SK-N-MC (cell line): ENCODE data around the gene ACP4.
"Not testable (repeated sequence)": the region's sequence is repeated elsewhere in the genome, so short reads cannot be mapped to it uniquely, and the experiment has no call there.

Experiments used
- DNase-seq: peaks from one replicate; pipeline ENCODE4 v3.0.0-alpha.2; 2011; ENCODE audit warnings: low read depth, low spot score
- H3K27ac ChIP-seq: fragments of 200-600 bp; sonication (generic); 2 replicates; pipeline ENCODE4 v1.5.1; 2016; ENCODE audit warnings: mixed run types
- H3K36me3 ChIP-seq: fragments of 200-600 bp; sonication (generic); 2 replicates; pipeline ENCODE4 v1.6.1; 2017; ENCODE audit warnings: antibody characterized with exemption, low read length, mixed read lengths; ENCODE audit not compliant: insufficient read depth
- H3K4me3 ChIP-seq: fragments of 200-600 bp; sonication (generic); 2 replicates; pipeline ENCODE4 v1.5.1; 2016
- H3K9ac ChIP-seq: fragments of 200-600 bp; sonication (generic); 2 replicates; pipeline ENCODE4 v1.8.0; 2017; ENCODE audit warnings: mixed run types, mixed read lengths; ENCODE audit not compliant: insufficient read length
- H3K9me3 ChIP-seq: fragments of 200-600 bp; sonication (generic); 2 replicates; pipeline ENCODE4 v1.6.1; 2017; ENCODE audit warnings: low read depth, mild to moderate bottlenecking, antibody characterized with exemption, low read length, moderate library complexity, mixed read lengths
- EZH2 ChIP-seq: fragments of 200-600 bp; sonication (generic); IDR thresholded peaks from one replicate; pipeline ENCODE4 v1.6.1; 2017; ENCODE audit warnings: antibody characterized with exemption
- FOXP2 ChIP-seq: optimal IDR thresholded peaks from 2 replicates; pipeline ENCODE3; 2011; ENCODE audit warnings: mild to moderate bottlenecking, moderate library complexity; ENCODE audit not compliant: insufficient read depth; ENCODE audit errors: extremely low read length, control extremely low read depth
- POLR2AphosphoS5 ChIP-seq: IDR thresholded peaks from 2 replicates; pipeline ENCODE4 v1.6.1; 2012; ENCODE audit warnings: mild to moderate bottlenecking, low read depth, low read length, borderline replicate concordance

ACP4 gene

GRCh38 chr19:50776131-50776530 is 14.1 kb upstream of the ACP4 start:
- DNase-seq: no peak

GRCh38 chr19:50777261-50777660 is 13.0 kb upstream of the ACP4 start:
- H3K27ac ChIP-seq: 0 out of 2 replicates have a peak overlapping the region, but pooled peaks have one; percentile 47
- TF ChIP-seq EZH2 (no peak), POLR2AphosphoS5 (no peak), FOXP2 (no peak)
- H3K4me3 ChIP-seq: peak overlapping the region; percentile 70
- no peak for DNase-seq
- H3K9ac ChIP-seq: no peak overlapping the region
- no peaks in the 10 kb centered on the region for H3K36me3 ChIP-seq
- no peaks in the 10 kb centered on the region; the same call in 1 of the 2 replicates for H3K9me3 ChIP-seq

More at GRCh38 chr19:50776131-50776530, 14.1 kb upstream of the ACP4 start:
- Histone ChIP-seq H3K36me3 (no peaks in the 10 kb centered on the region), H3K9ac (no peak overlapping the region), H3K27ac (no peak overlapping the region), H3K4me3 (no peak overlapping the region), H3K9me3 (no peaks in the 10 kb centered on the region; the same call in 1 of the 2 replicates)
- TF ChIP-seq FOXP2 (no peak), POLR2AphosphoS5 (no peak), EZH2 (no peak)

DNA sequence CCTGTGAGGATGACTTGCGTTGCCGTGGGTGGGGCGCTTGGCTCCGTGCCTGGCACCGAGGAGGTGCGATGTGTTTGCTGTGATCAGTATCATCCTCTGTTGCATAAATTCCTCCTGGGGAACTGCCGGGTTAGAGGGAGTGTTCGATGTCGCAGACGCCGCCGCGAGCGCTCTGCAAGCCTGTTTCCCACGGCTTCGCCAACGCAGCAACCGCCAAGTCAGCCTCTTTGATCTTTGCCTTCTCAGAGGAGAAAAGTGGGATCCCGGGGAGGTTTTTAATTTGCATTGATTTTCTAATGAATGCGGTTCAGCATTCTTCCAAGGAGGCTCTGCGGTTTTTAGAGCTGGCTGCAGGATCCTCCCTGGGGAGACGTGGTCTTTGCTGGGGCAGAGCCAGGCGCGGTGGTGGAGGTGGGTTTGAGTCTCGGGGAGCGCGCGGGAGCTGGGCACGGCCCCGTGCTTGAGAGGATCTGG is 12.3 kb upstream of the ACP4 start:
- Histone ChIP-seq H3K9ac (no peak overlapping the region), H3K4me3 (peak overlapping the region; percentile 70), H3K36me3 (no peaks in the 10 kb centered on the region), H3K9me3 (no peaks in the 10 kb centered on the region), H3K27ac (peak overlapping the region; percentile 59; the same call in 1 of the 2 replicates)
- peak; percentile 83 for TF ChIP-seq FOXP2
- TF ChIP-seq EZH2: no peak
- DNase-seq: peak; percentile 93

GRCh38 chr19:50778906-50779430 is 11.2 kb upstream of the ACP4 start:
- no peak overlapping the region for H3K4me3 ChIP-seq
- no peak overlapping the region for H3K9ac ChIP-seq
- no peaks in the 10 kb centered on the region for H3K36me3 ChIP-seq
- no peak for DNase-seq
- no peak for TF ChIP-seq FOXP2
- no peak for TF ChIP-seq EZH2
- TF ChIP-seq POLR2AphosphoS5: no peak
- H3K9me3 ChIP-seq: no peaks in the 10 kb centered on the region
- H3K27ac ChIP-seq: no peak overlapping the region

DNA sequence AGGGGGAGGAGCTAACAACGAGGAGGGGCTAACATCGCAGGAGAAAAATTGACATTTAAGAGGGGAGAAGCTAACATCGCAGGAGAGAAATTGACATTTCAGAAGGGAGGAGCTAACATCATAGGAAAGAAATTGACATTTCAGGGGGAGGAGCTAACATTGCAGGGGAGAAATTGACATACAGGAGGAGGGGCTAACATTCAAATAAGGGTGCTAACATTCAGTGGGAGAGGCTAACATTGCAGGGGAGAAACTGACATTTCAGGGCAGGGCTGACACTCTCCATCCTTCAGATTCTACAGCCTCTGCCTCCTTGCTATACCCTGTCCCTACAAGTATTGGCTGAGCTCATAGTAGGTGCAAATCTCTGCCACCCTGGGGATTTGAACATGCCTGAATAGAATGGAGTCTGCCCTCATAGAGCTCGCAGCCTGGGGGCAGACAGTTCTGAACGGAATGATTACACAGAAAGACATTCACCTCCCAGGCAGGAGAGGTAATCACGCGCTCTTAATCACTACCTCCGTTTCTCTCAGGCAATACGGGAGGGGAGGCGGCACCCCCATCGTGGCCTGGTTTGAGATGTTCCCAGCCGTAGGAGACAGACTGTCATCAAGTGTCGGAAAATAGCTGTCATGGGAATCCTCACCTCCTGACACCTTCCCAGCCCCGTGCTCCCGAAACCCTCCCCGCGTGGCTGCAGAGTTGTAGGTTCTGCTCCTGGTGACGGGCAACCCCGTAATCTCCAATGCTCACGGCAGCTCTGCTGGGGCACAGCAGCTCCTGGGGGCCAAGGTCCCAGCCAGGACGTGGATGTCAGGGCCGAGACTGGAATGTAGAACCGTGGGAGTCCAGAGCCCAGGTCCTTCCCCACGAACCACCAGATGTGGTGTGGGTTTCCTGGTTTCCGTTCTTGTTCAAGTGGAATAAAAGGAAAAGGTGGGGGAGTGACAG is 10.4 kb upstream of the ACP4 start:
- DNase-seq: no peak
- TF ChIP-seq POLR2AphosphoS5 (no peak), EZH2 (no peak), FOXP2 (no peak)
- Histone ChIP-seq H3K36me3 (no peaks in the 10 kb centered on the region), H3K9me3 (no peaks in the 10 kb centered on the region), H3K9ac (no peak overlapping the region), H3K4me3 (no peak overlapping the region), H3K27ac (no peak overlapping the region)

- Histone ChIP-seq H3K9ac (no peak overlapping the region), H3K27ac (no peak overlapping the region), H3K36me3 (no peaks in the 10 kb centered on the region), H3K4me3 (no peak overlapping the region), H3K9me3 (no peaks in the 10 kb centered on the region)
- no peak for DNase-seq
- TF ChIP-seq POLR2AphosphoS5: no peak
- no peak for TF ChIP-seq EZH2
These were observed 9.3 kb upstream of the ACP4 start for GRCh38 chr19:50780753-50781435.

- H3K9me3 ChIP-seq, H3K27ac ChIP-seq, DNase-seq, H3K36me3 ChIP-seq, H3K4me3 ChIP-seq, H3K9ac ChIP-seq: not testable (repeated sequence)
These were observed 6.4 kb upstream of the ACP4 start for GRCh38 chr19:50783848-50784152.

DNA sequence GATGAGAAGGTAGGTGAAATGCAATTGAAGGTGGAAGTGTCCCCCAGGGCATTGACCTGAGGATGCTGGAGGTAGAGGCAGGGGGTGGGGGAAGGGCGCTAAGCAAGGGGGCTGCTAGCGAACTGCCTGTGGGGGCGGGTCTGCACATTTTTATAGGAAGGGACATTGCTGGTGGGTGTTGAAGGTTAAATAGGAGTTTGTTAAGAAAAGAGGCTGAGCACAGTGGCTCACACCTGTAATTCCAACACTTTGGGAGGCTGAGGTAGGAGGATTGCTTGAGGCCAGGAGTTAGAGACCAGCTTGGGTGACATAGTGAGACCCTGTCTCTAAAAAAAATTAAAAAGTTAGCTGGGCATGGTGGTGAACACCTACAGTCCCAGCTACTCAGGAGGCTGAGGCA is 5.5 kb upstream of the ACP4 start:
- H3K9ac ChIP-seq: no peak overlapping the region
- no peaks in the 10 kb centered on the region for H3K36me3 ChIP-seq
- no peak overlapping the region for H3K27ac ChIP-seq
- no peak for DNase-seq
- no peak overlapping the region for H3K4me3 ChIP-seq
- H3K9me3 ChIP-seq: no peaks in the 10 kb centered on the region
- TF ChIP-seq POLR2AphosphoS5 (no peak), EZH2 (no peak), FOXP2 (no peak)
